Measurements from ENCODE around the gene THOC5.

THOC5 gene

GRCh38 chr22:29531419-29531818 lies 22.1 kb downstream of the THOC5 start:
- DNase-seq: no peak
- TF ChIP-seq POLR2A (IDR thresholded peaks at IDR 0.05; ENCODE audit: low read length) (no peak), GATA1 (IDR thresholded peaks at IDR 0.05; ENCODE audit: low read depth, low read length) (no peak)

DNA sequence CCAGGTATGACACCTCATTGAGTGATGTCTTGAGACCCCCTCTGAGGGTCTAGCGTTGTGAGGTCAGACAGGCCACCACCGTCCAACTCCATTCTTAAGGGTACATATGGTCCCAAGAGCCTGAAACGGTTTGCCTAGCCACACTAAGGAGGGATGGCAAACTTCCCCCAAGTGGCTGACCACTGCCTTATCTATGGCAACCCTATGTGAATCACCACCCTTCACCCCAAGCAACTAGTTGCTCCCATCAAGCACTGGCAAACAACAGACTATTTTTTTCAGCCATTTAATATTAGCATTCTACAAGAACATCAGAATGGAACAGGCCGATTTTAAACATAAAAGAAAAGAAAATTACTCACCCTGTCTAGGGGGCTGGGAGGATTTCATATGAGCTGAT lies 22.8 kb downstream of the THOC5 start:
- DNase-seq: peak in 1 of 2 experiments; percentile 18
- TF ChIP-seq GATA1 (IDR thresholded peaks at IDR 0.05; ENCODE audit: low read depth, low read length) (no peak), POLR2A (IDR thresholded peaks at IDR 0.05; ENCODE audit: low read length) (no peak)

DNA sequence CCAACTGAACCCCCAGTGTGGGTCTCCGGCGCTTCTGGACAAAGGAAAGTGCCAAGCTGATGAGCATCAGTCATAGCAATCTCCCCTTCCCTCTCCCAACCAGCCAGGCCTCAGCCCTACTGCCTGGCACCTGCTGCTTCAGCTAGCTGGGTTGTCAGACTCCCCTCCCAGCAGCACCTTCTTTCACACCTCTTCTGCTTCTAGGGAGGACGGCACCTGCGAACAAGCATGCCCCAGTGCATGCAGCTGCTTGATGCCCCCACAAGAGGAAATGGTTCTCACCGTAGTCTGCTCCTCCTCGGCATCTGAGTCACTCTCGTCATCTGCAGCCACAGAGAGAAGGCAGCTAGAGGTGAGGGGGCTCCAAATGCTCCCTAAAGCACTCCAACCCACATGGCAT lies 25.4 kb downstream of the THOC5 start:
- TF ChIP-seq GATA1 (IDR thresholded peaks at IDR 0.05; ENCODE audit: low read depth, low read length) (no peak), POLR2A (IDR thresholded peaks at IDR 0.05; ENCODE audit: low read length) (no peak)
- no peak for DNase-seq

DNA sequence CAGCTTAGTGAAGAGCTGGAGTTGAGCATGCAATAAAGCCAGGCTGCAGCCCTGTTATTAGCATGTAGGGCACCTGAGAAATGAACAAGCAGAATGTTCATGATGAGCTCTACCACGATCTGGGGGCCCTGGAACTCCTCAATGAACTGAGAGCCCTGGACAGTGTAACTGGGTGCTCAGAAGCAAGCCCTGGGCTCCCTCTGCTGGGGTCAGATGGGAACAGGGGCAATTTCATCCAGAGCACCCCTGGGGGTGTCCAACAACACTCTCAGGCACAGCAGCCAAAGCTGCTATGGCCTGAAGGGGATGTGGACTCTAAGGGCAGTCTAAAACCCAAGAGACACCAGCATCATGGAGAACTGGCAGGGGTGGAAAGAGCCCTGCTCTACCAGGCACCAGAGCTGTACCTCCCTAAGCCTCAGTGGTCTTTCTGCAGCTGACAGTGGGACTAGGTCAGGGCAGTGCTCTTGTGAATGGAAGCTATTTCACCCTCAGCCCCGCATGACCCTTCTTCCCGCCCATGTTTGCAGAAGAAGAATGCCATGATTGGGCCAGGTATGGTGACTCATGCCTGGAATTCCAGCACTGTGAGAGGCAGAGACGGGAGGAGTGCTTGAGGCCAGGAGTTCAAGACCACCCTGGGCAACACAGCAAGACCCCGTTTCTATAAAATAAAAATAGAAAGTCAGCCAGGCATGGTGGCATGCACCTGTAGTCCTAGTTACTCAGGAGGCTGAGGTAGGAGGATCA lies 28.9 kb downstream of the THOC5 start:
- peak; percentile 32 to 49 for DNase-seq
- TF ChIP-seq POLR2A (IDR thresholded peaks at IDR 0.05; ENCODE audit: low read length) (no peak), GATA1 (IDR thresholded peaks at IDR 0.05; ENCODE audit: low read depth, low read length) (no peak)

DNA sequence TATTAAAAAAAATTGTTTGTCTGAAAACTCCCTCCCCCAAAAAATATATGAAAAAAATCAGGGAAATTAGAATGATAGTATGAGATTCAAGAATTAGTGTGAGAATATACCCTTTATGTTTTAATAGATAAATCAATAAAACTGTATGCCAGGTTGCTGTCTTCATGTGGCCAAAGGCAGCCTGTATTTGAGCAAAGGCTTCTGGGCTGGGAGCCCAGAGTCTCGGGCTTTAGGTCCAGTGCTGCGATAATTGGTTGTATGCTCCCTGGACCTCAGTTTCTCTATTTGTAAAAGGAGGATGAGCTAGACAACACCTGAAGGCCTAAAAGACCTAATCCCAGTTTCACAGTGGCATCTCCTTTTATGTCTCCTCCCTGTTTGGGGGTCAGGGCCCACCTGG lies 29.8 kb downstream of the THOC5 start:
- DNase-seq: no peak
- TF ChIP-seq GATA1 (IDR thresholded peaks at IDR 0.05; ENCODE audit: low read depth, low read length) (no peak), POLR2A (IDR thresholded peaks at IDR 0.05; ENCODE audit: low read length) (no peak)

- DNase-seq: no peak
- TF ChIP-seq GATA1 (IDR thresholded peaks at IDR 0.05; ENCODE audit: low read depth, low read length) (no peak), POLR2A (IDR thresholded peaks at IDR 0.05; ENCODE audit: low read length) (no peak)
Measured at GRCh38 chr22:29521526-29521925, 32.0 kb downstream of the THOC5 start.

GRCh38 chr22:29520851-29521250 lies 32.7 kb downstream of the THOC5 start:
- peak; percentile 36 to 61 for DNase-seq
- no peak for TF ChIP-seq GATA1 (IDR thresholded peaks at IDR 0.05; ENCODE audit: low read depth, low read length)
- TF ChIP-seq POLR2A (IDR thresholded peaks at IDR 0.05; ENCODE audit: low read length): no peak

DNA sequence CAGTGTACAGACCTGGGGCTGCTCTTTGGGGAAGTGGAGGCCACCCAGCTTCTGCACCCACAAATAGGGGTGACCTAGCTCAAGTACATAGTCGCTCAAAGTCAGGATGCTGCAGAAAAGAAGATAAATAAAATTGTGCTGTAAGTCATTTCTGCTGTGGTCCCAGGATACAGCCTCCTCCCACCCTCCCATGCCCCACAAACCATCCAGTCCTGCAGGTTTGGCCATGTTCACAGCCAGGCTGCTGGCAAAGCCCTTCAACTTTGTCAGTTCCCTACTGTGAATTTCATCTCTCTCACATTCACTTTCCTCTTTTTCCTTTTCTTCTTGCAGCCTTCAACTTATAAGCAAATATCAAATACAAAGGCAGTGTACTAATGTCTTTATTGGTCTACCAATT lies 33.6 kb downstream of the THOC5 start:
- no peak for TF ChIP-seq POLR2A (IDR thresholded peaks at IDR 0.05; ENCODE audit: low read length)
- no peak for DNase-seq

- TF ChIP-seq POLR2A (IDR thresholded peaks at IDR 0.05; ENCODE audit: low read length): no peak
- no peak for TF ChIP-seq GATA1 (IDR thresholded peaks at IDR 0.05; ENCODE audit: low read depth, low read length)
Measured at GRCh38 chr22:29518427-29518826, 35.1 kb downstream of the THOC5 start.

DNA sequence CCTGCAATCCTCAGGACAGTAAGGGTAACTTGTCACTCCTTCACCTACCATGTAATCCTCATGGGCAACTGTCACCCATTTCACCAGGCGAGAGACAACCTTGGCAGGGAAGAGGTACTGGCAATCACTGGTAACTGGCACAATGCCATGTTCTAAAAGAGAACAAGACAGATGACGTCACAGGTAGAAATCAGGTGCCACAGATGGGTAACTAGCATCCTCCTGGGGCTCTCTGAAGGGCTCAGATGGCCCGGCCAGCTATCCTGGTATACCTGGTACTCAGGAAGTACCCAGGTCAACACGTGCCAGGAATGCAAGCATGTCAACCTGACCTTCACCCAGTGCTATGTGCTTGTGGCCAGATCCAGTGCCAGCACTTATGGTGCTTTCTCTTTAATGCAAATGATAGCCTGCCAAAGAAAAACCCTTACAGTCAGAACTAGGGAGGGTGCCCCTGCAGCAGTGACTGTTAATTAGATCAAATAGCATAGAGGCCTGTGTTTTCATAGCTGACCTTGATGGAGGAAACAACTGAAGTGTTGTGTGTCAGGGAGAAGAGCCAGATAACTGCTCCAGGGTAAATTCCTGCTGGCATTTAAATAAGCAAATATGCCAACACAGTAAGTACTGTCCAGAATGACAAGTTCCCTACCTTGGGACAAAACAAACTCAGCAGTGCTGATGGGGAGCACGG lies 36.2 kb downstream of the THOC5 start:
- no peak for DNase-seq
- TF ChIP-seq GATA1 (IDR thresholded peaks at IDR 0.05; ENCODE audit: low read depth, low read length) (no peak), POLR2A (IDR thresholded peaks at IDR 0.05; ENCODE audit: low read length) (no peak)

More at GRCh38 chr22:29518427-29518826, 35.1 kb downstream of the THOC5 start:
- no peak for DNase-seq

- TF ChIP-seq POLR2A (IDR thresholded peaks at IDR 0.05; ENCODE audit: low read length): no peak
- TF ChIP-seq GATA1 (IDR thresholded peaks at IDR 0.05; ENCODE audit: low read depth, low read length): no peak
- DNase-seq: no peak
Measured at GRCh38 chr22:29512031-29512430, 41.5 kb downstream of the THOC5 start.

GRCh38 chr22:29511126-29511862 lies 42.3 kb downstream of the THOC5 start:
- TF ChIP-seq GATA1 (IDR thresholded peaks at IDR 0.05; ENCODE audit: low read depth, low read length) (no peak), POLR2A (IDR thresholded peaks at IDR 0.05; ENCODE audit: low read length) (no peak)
- DNase-seq: peak in 1 of 2 experiments; percentile 31

DNA sequence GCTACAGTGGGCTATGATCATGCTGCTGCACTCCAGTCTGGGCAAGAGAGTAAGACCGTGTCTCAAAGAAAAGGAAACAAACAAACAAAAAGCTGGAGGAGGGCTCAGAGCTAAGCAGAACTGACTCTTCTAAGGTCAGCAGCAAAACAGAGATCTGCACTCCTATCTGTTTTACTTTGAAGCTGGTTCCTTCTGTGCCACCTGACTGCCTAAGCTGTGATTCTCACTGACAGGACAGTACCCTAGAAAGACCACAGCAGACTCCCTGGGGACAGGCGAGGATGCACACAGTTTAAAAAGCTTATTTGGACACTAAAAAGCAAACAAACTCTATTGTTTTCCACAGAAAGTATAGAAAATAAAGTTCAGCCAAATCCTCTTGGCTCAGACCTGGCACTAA lies 43.0 kb downstream of the THOC5 start:
- TF ChIP-seq GATA1 (IDR thresholded peaks at IDR 0.05; ENCODE audit: low read depth, low read length): no peak
- TF ChIP-seq POLR2A (IDR thresholded peaks at IDR 0.05; ENCODE audit: low read length): no peak

DNA sequence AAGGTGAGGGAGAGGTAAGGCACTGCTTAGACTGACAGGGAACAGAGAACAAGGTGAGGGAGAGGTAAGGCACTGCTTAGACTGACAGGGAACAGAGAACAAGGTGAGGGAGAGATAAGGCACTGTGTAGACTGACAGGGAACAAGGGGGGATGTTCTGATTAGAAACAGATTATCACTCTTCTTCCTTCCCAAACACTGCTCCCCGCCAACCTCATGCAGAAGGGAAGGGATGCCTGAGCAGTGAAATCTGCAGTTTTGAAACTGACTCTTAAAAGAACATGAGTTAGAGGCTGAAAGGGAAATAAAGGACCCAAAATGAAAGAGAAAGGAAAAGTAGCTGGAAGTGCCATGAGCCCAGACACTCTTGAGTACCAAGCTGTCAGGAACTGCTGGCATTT lies 43.7 kb downstream of the THOC5 start:
- TF ChIP-seq GATA1 (IDR thresholded peaks at IDR 0.05; ENCODE audit: low read depth, low read length) (no peak), POLR2A (IDR thresholded peaks at IDR 0.05; ENCODE audit: low read length) (no peak)
- no peak for DNase-seq

More for the DNA sequence above, 43.0 kb downstream of the THOC5 start:
- DNase-seq: no peak

Measured in erythroblast (primary cell).